Panc1 (cell line): ENCODE data around the gene ADORA1.

Source experiments
- POLR2AphosphoS5 ChIP-seq: IDR thresholded peaks from 2 replicates; pipeline ENCODE4 v1.6.1; 2012; ENCODE audit warnings: mild to moderate bottlenecking, low read depth, low read length, moderate library complexity
- TF ChIP-seq, protein P1 (sequence below): fragments of 450-650 bp; IDR thresholded peaks from 2 replicates; pipeline ENCODE4 v1.5.1; 2017; ENCODE audit warnings: mild to moderate bottlenecking
- TF ChIP-seq, protein P2 (sequence below), 2 experiments: IDR thresholded peaks; 2 replicates each; pipeline ENCODE4 v1.6.1; 2011 to 2012; ENCODE audit warnings: low read depth in 2 of 2, control low read depth in 1 of 2, low read length in 1 of 2, mild to moderate bottlenecking in 1 of 2, moderate library complexity in 1 of 2; ENCODE audit not compliant: insufficient read depth in 1 of 2

DNA sequence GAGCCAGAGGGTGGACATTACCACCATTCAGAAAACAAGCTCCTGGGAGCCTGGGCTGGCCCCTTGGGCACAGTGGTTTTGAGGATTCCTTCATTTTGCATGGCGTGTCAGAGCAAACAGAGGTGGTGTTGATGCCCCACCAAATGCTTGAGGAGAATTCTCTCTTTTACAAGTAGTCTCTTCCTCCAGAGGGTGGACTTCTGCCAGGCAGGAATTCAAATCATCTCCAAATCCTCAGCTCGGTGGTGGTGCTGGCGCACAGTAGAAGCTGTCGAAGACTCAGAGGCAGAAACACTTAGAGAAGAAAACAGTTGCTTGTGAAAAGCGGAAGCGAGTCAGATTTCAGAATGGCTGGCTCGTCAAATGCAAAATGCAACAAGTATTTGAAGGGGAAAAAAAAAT lies 62.4 kb downstream of the ADORA1 start:
- TF ChIP-seq, protein P1, sequence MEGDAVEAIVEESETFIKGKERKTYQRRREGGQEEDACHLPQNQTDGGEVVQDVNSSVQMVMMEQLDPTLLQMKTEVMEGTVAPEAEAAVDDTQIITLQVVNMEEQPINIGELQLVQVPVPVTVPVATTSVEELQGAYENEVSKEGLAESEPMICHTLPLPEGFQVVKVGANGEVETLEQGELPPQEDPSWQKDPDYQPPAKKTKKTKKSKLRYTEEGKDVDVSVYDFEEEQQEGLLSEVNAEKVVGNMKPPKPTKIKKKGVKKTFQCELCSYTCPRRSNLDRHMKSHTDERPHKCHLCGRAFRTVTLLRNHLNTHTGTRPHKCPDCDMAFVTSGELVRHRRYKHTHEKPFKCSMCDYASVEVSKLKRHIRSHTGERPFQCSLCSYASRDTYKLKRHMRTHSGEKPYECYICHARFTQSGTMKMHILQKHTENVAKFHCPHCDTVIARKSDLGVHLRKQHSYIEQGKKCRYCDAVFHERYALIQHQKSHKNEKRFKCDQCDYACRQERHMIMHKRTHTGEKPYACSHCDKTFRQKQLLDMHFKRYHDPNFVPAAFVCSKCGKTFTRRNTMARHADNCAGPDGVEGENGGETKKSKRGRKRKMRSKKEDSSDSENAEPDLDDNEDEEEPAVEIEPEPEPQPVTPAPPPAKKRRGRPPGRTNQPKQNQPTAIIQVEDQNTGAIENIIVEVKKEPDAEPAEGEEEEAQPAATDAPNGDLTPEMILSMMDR = no peak
- no peak for TF ChIP-seq POLR2AphosphoS5
- TF ChIP-seq, protein P2, sequence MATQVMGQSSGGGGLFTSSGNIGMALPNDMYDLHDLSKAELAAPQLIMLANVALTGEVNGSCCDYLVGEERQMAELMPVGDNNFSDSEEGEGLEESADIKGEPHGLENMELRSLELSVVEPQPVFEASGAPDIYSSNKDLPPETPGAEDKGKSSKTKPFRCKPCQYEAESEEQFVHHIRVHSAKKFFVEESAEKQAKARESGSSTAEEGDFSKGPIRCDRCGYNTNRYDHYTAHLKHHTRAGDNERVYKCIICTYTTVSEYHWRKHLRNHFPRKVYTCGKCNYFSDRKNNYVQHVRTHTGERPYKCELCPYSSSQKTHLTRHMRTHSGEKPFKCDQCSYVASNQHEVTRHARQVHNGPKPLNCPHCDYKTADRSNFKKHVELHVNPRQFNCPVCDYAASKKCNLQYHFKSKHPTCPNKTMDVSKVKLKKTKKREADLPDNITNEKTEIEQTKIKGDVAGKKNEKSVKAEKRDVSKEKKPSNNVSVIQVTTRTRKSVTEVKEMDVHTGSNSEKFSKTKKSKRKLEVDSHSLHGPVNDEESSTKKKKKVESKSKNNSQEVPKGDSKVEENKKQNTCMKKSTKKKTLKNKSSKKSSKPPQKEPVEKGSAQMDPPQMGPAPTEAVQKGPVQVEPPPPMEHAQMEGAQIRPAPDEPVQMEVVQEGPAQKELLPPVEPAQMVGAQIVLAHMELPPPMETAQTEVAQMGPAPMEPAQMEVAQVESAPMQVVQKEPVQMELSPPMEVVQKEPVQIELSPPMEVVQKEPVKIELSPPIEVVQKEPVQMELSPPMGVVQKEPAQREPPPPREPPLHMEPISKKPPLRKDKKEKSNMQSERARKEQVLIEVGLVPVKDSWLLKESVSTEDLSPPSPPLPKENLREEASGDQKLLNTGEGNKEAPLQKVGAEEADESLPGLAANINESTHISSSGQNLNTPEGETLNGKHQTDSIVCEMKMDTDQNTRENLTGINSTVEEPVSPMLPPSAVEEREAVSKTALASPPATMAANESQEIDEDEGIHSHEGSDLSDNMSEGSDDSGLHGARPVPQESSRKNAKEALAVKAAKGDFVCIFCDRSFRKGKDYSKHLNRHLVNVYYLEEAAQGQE (IDR thresholded peaks at IDR 0.05; ENCODE audit: insufficient read depth in 1 of 2, low read depth in 2 of 2, low read length in 1 of 2) = no peak
